ENCODE results near the gene PTGR1. TPM values are rescaled to one million over a fixed set of nuclear protein-coding genes. Genes with fewer than 3 reads are reported as not detected.

Gene PTGR1
- total and polyA plus RNA-seq, 2 of the 8 experiments (the other 6 are each of a cell fraction or from before 2014, with no cell fraction given), result 16.9 to 28.5 TPM

DNA sequence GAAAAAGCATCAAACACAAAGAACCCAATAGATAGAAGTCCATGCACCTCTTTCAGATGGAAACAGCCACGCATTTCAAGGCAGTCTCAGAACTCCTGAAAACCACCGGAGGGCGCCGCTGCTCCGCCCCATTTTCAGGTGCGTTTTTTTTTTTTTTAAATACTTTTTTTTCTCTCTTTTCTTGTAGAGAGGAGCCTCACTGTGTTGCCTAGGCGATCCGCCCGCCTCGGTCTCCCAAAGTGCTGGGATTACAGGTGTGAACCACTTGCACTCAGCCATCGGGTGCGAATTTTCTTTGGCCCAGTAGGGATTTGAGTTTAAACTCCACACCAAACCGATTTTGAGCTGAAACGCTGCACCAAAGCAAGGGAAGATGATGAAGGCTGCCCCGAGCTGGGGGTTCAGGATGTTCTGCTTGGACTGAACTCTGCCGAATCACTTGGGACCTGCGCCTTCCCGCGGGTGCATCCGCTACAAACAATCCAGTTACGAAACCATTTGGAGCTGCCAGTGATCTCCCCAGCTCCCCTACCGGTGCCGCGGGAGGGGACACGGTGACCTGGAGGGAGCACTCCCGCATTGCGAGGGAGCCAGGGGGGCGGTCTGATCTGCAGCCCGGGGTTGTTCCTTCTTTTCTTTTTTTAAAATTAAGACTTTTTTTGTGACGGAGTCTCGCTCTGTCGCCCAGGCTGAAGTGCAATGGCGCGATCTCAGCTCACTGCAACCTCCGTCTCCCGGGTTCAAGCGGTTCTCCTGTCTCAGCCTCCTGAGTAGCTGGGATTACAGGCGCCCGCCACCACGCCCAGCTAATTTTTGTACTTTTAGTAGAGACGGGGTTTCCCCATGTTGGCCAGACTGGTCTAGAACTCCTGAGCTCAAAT, 1.4 kb downstream of the PTGR1 start:
- no peaks in the 10 kb centered on the region for H3K79me2 ChIP-seq (ENCODE audit: control insufficient read depth in 1 of 2, insufficient read depth in 2 of 2, low read length in 2 of 2)
- peak overlapping the region; percentile 84 to 95 for H3K4me2 ChIP-seq (ENCODE audit: insufficient read depth in 1 of 2, low read depth in 2 of 2, low read length in 2 of 2)
- H3K56ac ChIP-seq (replicated peaks; ENCODE audit: insufficient read length, low read depth, low read length), result no peak overlapping the region
- H2BK120ac ChIP-seq (replicated peaks; ENCODE audit: low read depth, low read length), result peak overlapping the region; percentile 69
- H3K4ac ChIP-seq (replicated peaks; ENCODE audit: insufficient read length, low read depth, low read length), result no peak overlapping the region
- H3K27me3 ChIP-seq (replicated peaks in 1 of 4; ENCODE audit: control insufficient read depth in 3 of 4, extremely low read depth in 1 of 4, insufficient read depth in 3 of 4, low read length in 3 of 4), result peaks cover 0 to 7% (median 5%) of the 10 kb centered on the region in 4 experiments; a peak in 2 of 7 replicates
- no peak for FAIRE-seq
- peak overlapping the region in 3 of 4 experiments; percentile 6 to 34 (median 23); a peak in 3 of 7 replicates for H3K9ac ChIP-seq (replicated peaks in 1 of 4; ENCODE audit: extremely low read depth in 1 of 4, low read depth in 3 of 4, low read length in 3 of 4)
- CTCF ChIA-PET (ENCODE audit: partially characterized antibody), result interaction anchor here (0.6 to 3.1 kb wide), 26 partner anchors 10 to 477 kb away, joined by 3 to 42 read pairs (median 4); partner anchors contain the start of gene DNAJC25
- no peak overlapping the region for H3K23ac ChIP-seq (ENCODE audit: insufficient read length)
- H4K8ac ChIP-seq (ENCODE audit: extremely low read depth, insufficient read depth, low read length), result no peak overlapping the region
- H3K23me2 ChIP-seq (ENCODE audit: low read depth, low read length), result peaks cover 17% of the 10 kb centered on the region
- 3% methylated on average over 40 of the region's 41 CpGs; no CpG with 5 or more reads in 1 of the 2 experiments for WGBS, 2 experiments (ENCODE audit: extremely low coverage in 1 of 2, insufficient coverage in 1 of 2, insufficient read length in 1 of 2, insufficient replicate concordance in 2 of 2, low coverage in 1 of 2, low lambda C conversion rate in 2 of 2, missing lambda C conversion rate in 1 of 2)
- no peak overlapping the region for H2BK20ac ChIP-seq (ENCODE audit: low read length)
- H2BK15ac ChIP-seq (ENCODE audit: low read length), result no peak overlapping the region
- H3K27ac ChIP-seq (ENCODE audit: low read depth, low read length), result no peak overlapping the region
- peak; percentile 63 to 77 for DNase-seq (ENCODE audit: low read depth in 1 of 2, low spot score in 2 of 2)
- no peaks in the 10 kb centered on the region for H4K20me1 ChIP-seq (replicated peaks in 1 of 2; ENCODE audit: control insufficient read depth in 1 of 2, insufficient read depth in 2 of 2, low read length in 2 of 2)
- POLR2A ChIA-PET (ENCODE audit: partially characterized antibody), result interaction anchor here (1.0 to 3.7 kb wide), 3 partner anchors 34 to 100 kb away, joined by 3 to 27 read pairs (median 4); partner anchors contain the start of gene DNAJC25
- H3K14ac ChIP-seq (ENCODE audit: insufficient read length), result no peak overlapping the region
- H2BK5ac ChIP-seq (ENCODE audit: low read depth, low read length), result 0 out of 2 replicates have a peak overlapping the region, but pooled peaks have one; percentile 47
- no peaks in the 10 kb centered on the region for H3K4me1 ChIP-seq (replicated peaks in 1 of 4; ENCODE audit: control insufficient read depth in 3 of 4, insufficient read depth in 4 of 4, low read length in 3 of 4)
- H3K9me3 ChIP-seq (ENCODE audit: insufficient read depth in 2 of 2, low read depth in 1 of 2, low read length in 1 of 2), result no peaks in the 10 kb centered on the region
- H4K5ac ChIP-seq (ENCODE audit: insufficient read length, low read depth, low read length), result peak overlapping the region; percentile 27
- 0 out of 2 replicates have a peak overlapping the region, but pooled peaks have one; percentile 16 for H2AFZ ChIP-seq (ENCODE audit: low read length)
- no peak overlapping the region for H2BK12ac ChIP-seq (ENCODE audit: low read depth, low read length)
- H3K79me1 ChIP-seq (ENCODE audit: low read depth, low read length), result no peaks in the 10 kb centered on the region
- peaks cover 0 to 12% (median 7%) of the 10 kb centered on the region in 4 experiments; a peak in 5 of 8 replicates for H3K36me3 ChIP-seq (ENCODE audit: control insufficient read depth in 2 of 4, insufficient read depth in 4 of 4, low read length in 3 of 4)
- H3K18ac ChIP-seq (ENCODE audit: extremely low read depth, low read length), result peak overlapping the region; percentile 44; the same call in 1 of the 2 replicates
- H2AK5ac ChIP-seq (ENCODE audit: low read depth, low read length), result no peak overlapping the region
- H4K91ac ChIP-seq (replicated peaks; ENCODE audit: insufficient read length, low read length), result no peak overlapping the region
- peak overlapping the region; percentile 42 to 99 (median 80) for H3K4me3 ChIP-seq (ENCODE audit: extremely low read depth in 1 of 4, insufficient read depth in 2 of 4, low read depth in 3 of 4, low read length in 4 of 4)
- TF ChIP-seq, protein P1, sequence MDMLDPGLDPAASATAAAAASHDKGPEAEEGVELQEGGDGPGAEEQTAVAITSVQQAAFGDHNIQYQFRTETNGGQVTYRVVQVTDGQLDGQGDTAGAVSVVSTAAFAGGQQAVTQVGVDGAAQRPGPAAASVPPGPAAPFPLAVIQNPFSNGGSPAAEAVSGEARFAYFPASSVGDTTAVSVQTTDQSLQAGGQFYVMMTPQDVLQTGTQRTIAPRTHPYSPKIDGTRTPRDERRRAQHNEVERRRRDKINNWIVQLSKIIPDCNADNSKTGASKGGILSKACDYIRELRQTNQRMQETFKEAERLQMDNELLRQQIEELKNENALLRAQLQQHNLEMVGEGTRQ (IDR thresholded peaks at IDR 0.05; ENCODE audit: low read length), result no peak
- TF ChIP-seq, protein P2, sequence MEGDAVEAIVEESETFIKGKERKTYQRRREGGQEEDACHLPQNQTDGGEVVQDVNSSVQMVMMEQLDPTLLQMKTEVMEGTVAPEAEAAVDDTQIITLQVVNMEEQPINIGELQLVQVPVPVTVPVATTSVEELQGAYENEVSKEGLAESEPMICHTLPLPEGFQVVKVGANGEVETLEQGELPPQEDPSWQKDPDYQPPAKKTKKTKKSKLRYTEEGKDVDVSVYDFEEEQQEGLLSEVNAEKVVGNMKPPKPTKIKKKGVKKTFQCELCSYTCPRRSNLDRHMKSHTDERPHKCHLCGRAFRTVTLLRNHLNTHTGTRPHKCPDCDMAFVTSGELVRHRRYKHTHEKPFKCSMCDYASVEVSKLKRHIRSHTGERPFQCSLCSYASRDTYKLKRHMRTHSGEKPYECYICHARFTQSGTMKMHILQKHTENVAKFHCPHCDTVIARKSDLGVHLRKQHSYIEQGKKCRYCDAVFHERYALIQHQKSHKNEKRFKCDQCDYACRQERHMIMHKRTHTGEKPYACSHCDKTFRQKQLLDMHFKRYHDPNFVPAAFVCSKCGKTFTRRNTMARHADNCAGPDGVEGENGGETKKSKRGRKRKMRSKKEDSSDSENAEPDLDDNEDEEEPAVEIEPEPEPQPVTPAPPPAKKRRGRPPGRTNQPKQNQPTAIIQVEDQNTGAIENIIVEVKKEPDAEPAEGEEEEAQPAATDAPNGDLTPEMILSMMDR (IDR thresholded peaks at IDR 0.05; ENCODE audit: control extremely low read depth in 1 of 3, insufficient read depth in 1 of 3, low read depth in 1 of 3, low read length in 3 of 3), result peak; percentile 60 to 69 (median 64)
- no peak for TF ChIP-seq CBX8 (IDR thresholded peaks at IDR 0.05; ENCODE audit: borderline replicate concordance, low read depth, low read length)
- TF ChIP-seq CHD2 (IDR thresholded peaks at IDR 0.05; ENCODE audit: low read length), result no peak
- no peak for TF ChIP-seq TAF7 (optimal IDR thresholded peaks at IDR 0.05; ENCODE audit: borderline replicate concordance, low read depth, low read length)
- TF ChIP-seq, protein P3, sequence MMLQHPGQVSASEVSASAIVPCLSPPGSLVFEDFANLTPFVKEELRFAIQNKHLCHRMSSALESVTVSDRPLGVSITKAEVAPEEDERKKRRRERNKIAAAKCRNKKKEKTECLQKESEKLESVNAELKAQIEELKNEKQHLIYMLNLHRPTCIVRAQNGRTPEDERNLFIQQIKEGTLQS (IDR thresholded peaks at IDR 0.05; ENCODE audit: insufficient read depth, low read depth, low read length), result no peak

Data from H1 (cell line).